Fibroblast of villous mesenchyme (primary cell): ENCODE results near the gene RRP36. TPM values are rescaled to one million over a fixed set of nuclear protein-coding genes. Genes with fewer than 3 reads are reported as not detected.

Experiments
- DNase-seq: peaks from one replicate; pipeline ENCODE4 v3.0.0-alpha.2; 2010; ENCODE audit warnings: low read depth
- H3K4me3 ChIP-seq: 2 replicates; pipeline ENCODE4 v1.5.1; 2011; ENCODE audit warnings: low read depth, mild to moderate bottlenecking, low read length
- CTCF ChIP-seq: IDR thresholded peaks from 2 replicates; pipeline ENCODE4 v1.5.1; 2012; ENCODE audit warnings: low read depth, mild to moderate bottlenecking, low read length; ENCODE audit not compliant: insufficient read depth
- total RNA-seq: library from RNA; depleted of rRNA; stranded (reverse); fragments of >200 nt; gene quantifications from 2 replicates; pipeline ENCODE4 v1.2.3, GENCODE V29; 2012

RRP36 gene
- total RNA-seq, 1 donor = 114 TPM

DNA sequence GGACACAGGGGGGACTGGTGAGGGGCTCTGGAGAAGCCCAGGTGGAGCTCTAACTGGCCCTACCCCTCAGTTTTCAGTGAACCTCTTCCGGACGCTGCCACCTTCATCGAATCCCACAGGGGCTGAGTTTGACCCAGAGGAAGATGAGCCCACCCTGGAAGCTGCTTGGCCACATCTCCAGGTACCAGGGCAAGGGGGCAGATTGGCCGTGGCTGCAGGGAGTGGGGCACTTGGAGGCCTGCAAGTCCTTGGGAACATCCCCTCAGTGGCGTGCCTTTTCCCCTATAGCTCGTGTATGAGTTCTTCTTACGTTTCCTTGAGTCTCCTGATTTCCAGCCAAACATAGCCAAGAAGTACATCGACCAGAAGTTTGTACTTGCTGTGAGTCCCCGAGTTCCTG, 14.3 kb upstream of the RRP36 start:
- DNase-seq = no peak
- no peak for TF ChIP-seq CTCF

GRCh38 chr6:43009124-43009523, 12.3 kb upstream of the RRP36 start:
- no peak overlapping the region for H3K4me3 ChIP-seq
- peak; percentile 24 for DNase-seq
- peak; percentile 49 for TF ChIP-seq CTCF

More for the DNA sequence above, 14.3 kb upstream of the RRP36 start:
- H3K4me3 ChIP-seq = no peak overlapping the region

GRCh38 chr6:43011207-43011606, 10.2 kb upstream of the RRP36 start:
- TF ChIP-seq CTCF = no peak
- DNase-seq = no peak
- H3K4me3 ChIP-seq = no peak overlapping the region

- no peak overlapping the region for H3K4me3 ChIP-seq
- no peak for DNase-seq
Observed at GRCh38 chr6:43012364-43012763, 9.1 kb upstream of the RRP36 start.

GRCh38 chr6:43013097-43013842, 8.2 kb upstream of the RRP36 start:
- H3K4me3 ChIP-seq = peak overlapping the region; percentile 84
- peak; percentile 42 for DNase-seq
- no peak for TF ChIP-seq CTCF

More at GRCh38 chr6:43012364-43012763, 9.1 kb upstream of the RRP36 start:
- no peak for TF ChIP-seq CTCF

GRCh38 chr6:43013843-43014433, 7.5 kb upstream of the RRP36 start, which contains the start of the genes KLHDC3 and MEA1:
Gene KLHDC3, plus strand, starts transcription at chr6:43014249. Its CDS starts 2,944 bp downstream, at chr6:43017193.
Gene MEA1, minus strand, starts transcription at chr6:43013946. Its CDS starts 133 bp downstream, at chr6:43013813.
- TF ChIP-seq CTCF = no peak
- peak within 1 kb of the TSS; percentile 97 for H3K4me3 ChIP-seq
- DNase-seq = peak; percentile 100
